Left ventricle myocardium inferior (tissue), 1 donor: ENCODE data around the gene CCSER1. TPM values are rescaled to one million over a fixed set of nuclear protein-coding genes. Genes with fewer than 3 reads are reported as not detected.

Experiments used
- DNase-seq: peaks from one replicate; pipeline ENCODE4 v3.0.0-alpha.2; 2020
- H3K27ac ChIP-seq: fragments of 200-600 bp; replicated peaks from 2 replicates; pipeline ENCODE4 v1.8.0; 2021
- H3K27me3 ChIP-seq: fragments of 200-600 bp; 2 replicates; pipeline ENCODE4 v1.8.0; 2021; ENCODE audit warnings: low read depth
- H3K36me3 ChIP-seq: fragments of 200-600 bp; 2 replicates; pipeline ENCODE4 v1.8.0; 2021
- H3K4me1 ChIP-seq: fragments of 200-600 bp; 2 replicates; pipeline ENCODE4 v1.8.0; 2021
- H3K4me3 ChIP-seq: fragments of 200-600 bp; 2 replicates; pipeline ENCODE4 v1.8.0; 2021; ENCODE audit warnings: mild to moderate bottlenecking, moderate library complexity
- H3K9me3 ChIP-seq: fragments of 200-600 bp; replicated peaks from 2 replicates; pipeline ENCODE4 v1.8.0; 2021
- CTCF ChIP-seq: fragments of 200-600 bp; IDR thresholded peaks from 2 replicates; pipeline ENCODE4 v1.8.0; 2021; ENCODE audit warnings: antibody characterized with exemption, mild to moderate bottlenecking, borderline replicate concordance
- intact Hi-C: fragments of 100-400 bp; cut with micrococcal nuclease; formaldehyde crosslinking; loops from one replicate; pipeline ENCODE4 v1.11.0; 2022
- total RNA-seq: library from RNA; stranded (reverse); fragmentation: NEBNext Ultra II Directional; extraction: Animal tissue kit (Norgen Biotek cat#: 25700); gene quantifications from one replicate; pipeline ENCODE4 v1.2.1, GENCODE V29; 2021
- donor health status: DM: no; HTN: yes; CAD: no; lungs with severe emphysema.

CCSER1 gene
- total RNA-seq, 1 donor from 2014 or later = 13.2 TPM

DNA sequence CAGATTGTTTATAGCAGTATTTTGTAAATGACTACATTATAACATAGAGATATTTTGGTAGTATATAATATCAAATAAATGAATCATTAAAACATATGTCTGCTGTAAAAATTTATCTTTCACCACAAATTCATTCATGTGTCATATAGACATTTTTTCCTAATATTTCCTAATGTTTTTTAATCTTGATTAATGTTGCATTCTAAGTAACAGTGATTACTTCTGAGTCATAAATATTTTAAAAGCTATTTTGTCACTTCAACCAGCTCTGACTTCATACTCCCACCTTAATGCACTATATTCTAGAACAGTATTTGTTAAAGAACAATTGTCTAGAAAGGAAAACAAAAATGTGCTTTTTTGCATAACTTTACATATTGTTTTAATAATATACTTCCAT, 904.6 kb downstream of the CCSER1 start:
- H3K36me3 ChIP-seq = no peaks in the 10 kb centered on the region
- no peak overlapping the region for H3K27ac ChIP-seq
- DNase-seq = no peak
- no peaks in the 10 kb centered on the region for H3K27me3 ChIP-seq
- H3K4me1 ChIP-seq = no peaks in the 10 kb centered on the region
- TF ChIP-seq CTCF = no peak
- no peak overlapping the region for H3K4me3 ChIP-seq
- intact Hi-C loops = no loop called here
- no peaks in the 10 kb centered on the region for H3K9me3 ChIP-seq

DNA sequence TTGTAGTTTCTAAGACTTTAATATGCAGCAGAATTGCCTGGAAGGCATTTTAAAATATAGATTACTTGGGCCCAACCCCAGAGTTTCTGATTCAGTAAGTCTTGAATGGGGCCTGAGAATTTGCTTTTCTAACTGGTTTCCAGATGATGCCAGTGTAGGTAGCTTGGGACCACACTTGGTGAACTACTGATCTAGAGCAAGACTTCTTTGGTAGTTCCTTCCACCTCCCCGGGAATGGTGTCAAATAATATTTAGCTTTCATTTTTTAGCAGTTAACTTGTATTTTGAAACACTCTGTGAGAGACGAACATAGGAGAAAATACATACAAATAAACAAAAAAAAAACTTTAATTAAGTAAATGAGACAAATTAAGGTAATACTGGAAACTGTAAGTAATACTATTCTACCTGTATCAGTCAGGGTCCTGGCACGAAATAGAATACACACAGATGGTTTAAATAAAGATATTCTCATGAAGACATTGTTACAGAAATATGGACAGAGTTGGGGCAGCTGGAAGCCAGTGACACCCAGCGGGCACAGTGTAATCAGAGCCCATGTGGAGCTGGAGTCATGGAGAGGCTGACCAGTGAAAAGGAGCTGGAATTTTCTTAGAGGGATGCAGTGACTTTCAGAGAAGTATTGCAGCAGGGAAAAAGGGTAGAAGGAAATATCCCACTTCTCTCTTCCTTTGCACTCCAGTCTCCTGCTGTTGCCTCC, 905.7 kb downstream of the CCSER1 start:
- TF ChIP-seq CTCF = no peak

GRCh38 chr4:91035276-91035675, 908.1 kb downstream of the CCSER1 start:
- TF ChIP-seq CTCF = no peak

More for the DNA sequence above, 905.7 kb downstream of the CCSER1 start:
- Histone ChIP-seq H3K9me3 (no peaks in the 10 kb centered on the region), H3K4me3 (no peak overlapping the region), H3K27ac (no peak overlapping the region), H3K4me1 (no peaks in the 10 kb centered on the region), H3K27me3 (no peaks in the 10 kb centered on the region), H3K36me3 (no peaks in the 10 kb centered on the region)
- DNase-seq = no peak
- intact Hi-C loops = no loop called here

DNA sequence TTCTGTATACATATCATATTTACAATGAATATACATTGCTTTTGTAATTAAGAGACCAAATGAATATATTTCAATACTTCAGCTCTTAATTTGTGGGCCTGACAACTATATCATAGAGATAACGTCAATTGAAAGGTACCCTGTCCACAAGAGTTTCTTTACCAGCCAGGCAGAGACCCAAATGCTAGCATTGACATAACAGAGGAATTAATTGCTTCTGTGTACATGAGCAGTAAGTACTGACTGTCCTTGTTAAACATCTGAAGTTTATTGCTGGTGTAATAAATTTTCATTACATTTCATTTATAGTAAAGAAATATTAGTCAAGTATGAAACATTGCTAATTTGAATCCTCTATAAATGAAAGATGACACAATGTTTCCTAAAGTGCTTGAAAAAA, 910.8 kb downstream of the CCSER1 start:
- DNase-seq = no peak
- Histone ChIP-seq H3K36me3 (no peaks in the 10 kb centered on the region), H3K4me1 (no peaks in the 10 kb centered on the region), H3K4me3 (no peak overlapping the region), H3K9me3 (no peaks in the 10 kb centered on the region), H3K27me3 (no peaks in the 10 kb centered on the region), H3K27ac (no peak overlapping the region)
- intact Hi-C loops = no loop called here
- no peak for TF ChIP-seq CTCF

More at GRCh38 chr4:91035276-91035675, 908.1 kb downstream of the CCSER1 start:
- no peaks in the 10 kb centered on the region for H3K4me1 ChIP-seq
- no peaks in the 10 kb centered on the region for H3K9me3 ChIP-seq
- H3K27me3 ChIP-seq = no peaks in the 10 kb centered on the region
- no peak overlapping the region for H3K4me3 ChIP-seq
- no peak for DNase-seq
- intact Hi-C loops = no loop called here
- no peak overlapping the region for H3K27ac ChIP-seq
- H3K36me3 ChIP-seq = no peaks in the 10 kb centered on the region

DNA sequence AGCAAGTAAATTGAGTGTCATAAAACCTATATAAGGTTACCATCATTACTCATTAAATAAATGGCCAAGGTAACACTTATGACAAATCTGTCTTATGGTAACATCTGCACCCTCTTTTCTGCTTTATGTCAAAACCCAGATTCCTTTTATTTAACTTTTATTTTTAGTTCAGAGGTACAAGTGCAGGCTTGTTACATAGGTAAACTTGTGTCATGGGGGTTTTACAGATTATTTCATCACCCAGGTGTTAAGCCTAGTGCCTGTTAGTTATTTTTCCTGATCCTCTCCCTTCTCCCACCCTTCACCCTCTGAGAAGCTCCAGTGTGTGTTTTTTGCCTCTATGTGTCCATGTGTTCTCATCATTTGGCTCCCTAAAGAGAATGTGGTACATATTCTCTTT, 930.7 kb downstream of the CCSER1 start:
- Histone ChIP-seq H3K4me3 (no peak overlapping the region), H3K9me3 (peaks cover 13% of the 10 kb centered on the region), H3K27ac (no peak overlapping the region), H3K27me3 (no peaks in the 10 kb centered on the region), H3K36me3 (no peaks in the 10 kb centered on the region), H3K4me1 (no peaks in the 10 kb centered on the region)
- TF ChIP-seq CTCF = no peak
- intact Hi-C loops = no loop called here
- DNase-seq = no peak
